IMR-90 (cell line): ENCODE results near the gene XPR1. TPM values are rescaled to one million over a fixed set of nuclear protein-coding genes. Genes with fewer than 3 reads are reported as not detected.

Source experiments
- ATAC-seq: fragments of 200-7000 bp; cut with Tn5 transposase; 2 replicates; pipeline ENCODE4 v1.9.1; 2020; ENCODE audit warnings: low read depth, mild to moderate bottlenecking, moderate library complexity
- BruUV-seq: library from RNA; stranded (reverse); fragments of 400-500 nt; replicated peaks from 2 replicates; lab custom pipeline; 2021; lab: Mats Ljungman, UMichigan
- CTCF ChIA-PET: fragments of 300-600 bp; formaldehyde crosslinking; extraction: SDS; loops from one replicate; lab custom pipeline; 2021; ENCODE audit warnings: antibody characterized with exemption; lab: Yijun Ruan, JAX
- POLR2A ChIA-PET: fragments of 300-600 bp; sonication (Branson Sonifier 250); formaldehyde crosslinking; loops from one replicate; lab custom pipeline; 2022; ENCODE audit warnings: antibody characterized with exemption; ENCODE audit not compliant: unreplicated experiment; lab: Charles Lee
- DNase-seq: peaks from one replicate; pipeline ENCODE4 v3.0.0; 2013
- H2AFZ ChIP-seq: replicated peaks from 2 replicates; pipeline ENCODE3; 2013; ENCODE audit warnings: low read length, mild to moderate bottlenecking; ENCODE audit not compliant: poor library complexity
- H2AK5ac ChIP-seq: 2 replicates; pipeline ENCODE4 v1.6.1; 2013; ENCODE audit warnings: low read depth, low read length, inconsistent platforms
- H2AK9ac ChIP-seq: replicated peaks from 2 replicates; pipeline ENCODE3; 2013; ENCODE audit warnings: mild to moderate bottlenecking, low read depth, low read length, moderate library complexity; ENCODE audit not compliant: poor library complexity
- H2BK120ac ChIP-seq: 2 replicates; pipeline ENCODE4 v1.6.1; 2013; ENCODE audit warnings: low read depth, low read length, inconsistent platforms
- H2BK15ac ChIP-seq: 3 replicates; pipeline ENCODE4 v1.6.1; 2013; ENCODE audit warnings: low read depth, low read length, inconsistent platforms
- H2BK20ac ChIP-seq: 2 replicates; pipeline ENCODE4 v1.6.1; 2013; ENCODE audit warnings: low read depth, mild to moderate bottlenecking, inconsistent platforms, low read length, moderate library complexity
- H2BK5ac ChIP-seq: 2 replicates; pipeline ENCODE4 v1.6.1; 2013; ENCODE audit warnings: mild to moderate bottlenecking, low read depth, low read length, inconsistent platforms; ENCODE audit not compliant: poor library complexity, severe bottlenecking
- H3K14ac ChIP-seq: replicated peaks from 2 replicates; pipeline ENCODE4 v1.6.1; 2013; ENCODE audit warnings: low read depth, low read length, inconsistent platforms
- H3K18ac ChIP-seq: 2 replicates; pipeline ENCODE4 v1.6.1; 2013; ENCODE audit warnings: low read depth, low read length, control low read depth
- H3K23ac ChIP-seq: 2 replicates; pipeline ENCODE4 v1.6.1; 2013; ENCODE audit warnings: low read depth, low read length, inconsistent platforms
- H3K27ac ChIP-seq: 2 replicates; pipeline ENCODE4 v1.5.1; 2013; ENCODE audit warnings: mild to moderate bottlenecking, control low read depth, low read length; ENCODE audit not compliant: insufficient read depth
- H3K27me3 ChIP-seq: 2 replicates; pipeline ENCODE4 v1.6.1; 2013; ENCODE audit warnings: low read length; ENCODE audit not compliant: control insufficient read depth, insufficient read depth
- H3K36me3 ChIP-seq: 2 replicates; pipeline ENCODE4 v1.6.1; 2013; ENCODE audit warnings: low read length, mixed read lengths; ENCODE audit not compliant: control insufficient read depth, insufficient read depth
- H3K4ac ChIP-seq: 2 replicates; pipeline ENCODE4 v1.6.1; 2013; ENCODE audit warnings: low read depth, low read length, inconsistent platforms
- H3K4me1 ChIP-seq: 2 replicates; pipeline ENCODE4 v1.6.1; 2013; ENCODE audit warnings: low read length, mixed read lengths; ENCODE audit not compliant: control insufficient read depth, insufficient read depth
- H3K4me2 ChIP-seq: 2 replicates; pipeline ENCODE4 v1.6.1; 2013; ENCODE audit warnings: low read depth, mild to moderate bottlenecking, control low read depth, low read length, moderate library complexity
- H3K4me3 ChIP-seq: 2 replicates; pipeline ENCODE4 v1.5.1; 2013; ENCODE audit warnings: low read depth, mild to moderate bottlenecking, control low read depth, low read length, moderate library complexity; ENCODE audit not compliant: insufficient read depth
- H3K56ac ChIP-seq: 2 replicates; pipeline ENCODE4 v1.6.1; 2013; ENCODE audit warnings: low read length, inconsistent platforms; ENCODE audit not compliant: insufficient read depth; ENCODE audit errors: extremely low read depth
- H3K79me1 ChIP-seq, 2 experiments: 2 replicates each; pipeline ENCODE4 v1.6.1; 2013; ENCODE audit warnings: low read length in 2 of 2, inconsistent platforms in 1 of 2, low read depth in 1 of 2
- H3K9ac ChIP-seq: 2 replicates; pipeline ENCODE4 v1.6.1; 2013; ENCODE audit warnings: low read depth, low read length, control low read depth
- H3K9me1 ChIP-seq: 2 replicates; pipeline ENCODE4 v1.6.1; 2013; ENCODE audit warnings: low read length, inconsistent platforms; ENCODE audit not compliant: insufficient read depth
- H3K9me3 ChIP-seq: 2 replicates; pipeline ENCODE4 v1.6.1; 2013; ENCODE audit warnings: low read length; ENCODE audit not compliant: control insufficient read depth, insufficient read depth
- H4K20me1 ChIP-seq: 2 replicates; pipeline ENCODE4 v1.6.1; 2013; ENCODE audit warnings: low read length, inconsistent platforms; ENCODE audit not compliant: insufficient read depth
- H4K5ac ChIP-seq: 2 replicates; pipeline ENCODE4 v1.6.1; 2013; ENCODE audit warnings: mild to moderate bottlenecking, low read depth, low read length, control low read depth
- H4K8ac ChIP-seq, 2 experiments: 2 replicates each; pipeline ENCODE4 v1.6.1; 2013; ENCODE audit warnings: low read depth in 2 of 2, low read length in 2 of 2, control low read depth in 1 of 2, inconsistent platforms in 1 of 2
- H4K91ac ChIP-seq: 2 replicates; pipeline ENCODE4 v1.6.1; 2013; ENCODE audit warnings: low read depth, low read length, inconsistent platforms; ENCODE audit not compliant: insufficient read depth
- CTCF ChIP-seq: conservative IDR thresholded peaks from 2 replicates; pipeline ENCODE4 v1.5.1; 2012; ENCODE audit warnings: mild to moderate bottlenecking, low read depth, low read length, improper control_type of control experiment
- FOS ChIP-seq: fragments of 150-350 bp; IDR thresholded peaks from 2 replicates; pipeline ENCODE4 v1.6.1; 2016; ENCODE audit warnings: low read depth, low read length
- MAZ ChIP-seq: IDR thresholded peaks from 2 replicates; pipeline ENCODE4 v1.6.1; 2012; ENCODE audit warnings: low read depth, mild to moderate bottlenecking, low read length, improper control_type of control experiment, moderate library complexity, borderline replicate concordance
- RAD21 ChIP-seq: IDR thresholded peaks from 2 replicates; pipeline ENCODE4 v1.6.1; 2012; ENCODE audit warnings: low read length, improper control_type of control experiment
- SMC3 ChIP-seq: fragments of 150-350 bp; IDR thresholded peaks from 2 replicates; pipeline ENCODE4 v1.6.1; 2016; ENCODE audit warnings: low read depth, mild to moderate bottlenecking, antibody characterized with exemption, low read length, moderate library complexity
- WGBS, 2 experiments: methylation state at CpG; one replicate each; pipeline versions ENCODE4 v1.1.5 to v1.1.7; 2013; ENCODE audit warnings: missing lambda C conversion rate in 2 of 2; ENCODE audit not compliant: insufficient read length in 1 of 2; ENCODE audit errors: extremely low coverage in 2 of 2; 5-methylcytosine and 5-hydroxymethylcytosine counted together
- dilution Hi-C: fragments of 300-500 bp; cut with HindIII; formaldehyde crosslinking; loops from one replicate; pipeline ENCODE4 v1.14.3; 2018; ENCODE audit warnings: low sequenced_read_pairs; ENCODE audit not compliant: unreplicated experiment
- in situ Hi-C: fragments of 300-500 bp; cut with MboI; formaldehyde crosslinking; loops from 3 replicates; pipeline ENCODE4 v1.14.3; 2019; ENCODE audit warnings: low sequenced_read_pairs, inconsistent platforms, mixed read lengths
- intact Hi-C: fragments of 100-400 bp; cut with micrococcal nuclease; formaldehyde crosslinking; loops from 2 replicates; pipeline ENCODE4 v1.10.0; 2022
- polyA plus RNA-seq, 3 experiments: library from polyadenylated mRNA; depleted of rRNA; stranded (reverse); fragments of >200 nt; gene quantifications; 2 replicates each; pipeline ENCODE4 v1.2.3, GENCODE V29; 2012; ENCODE audit warnings: low replicate concordance in 1 of 3
- total RNA-seq: library from RNA; depleted of rRNA; stranded (reverse); fragments of >200 nt; gene quantifications from 2 replicates; pipeline ENCODE4 v1.2.3, GENCODE V29; 2012

Gene XPR1
- total and polyA plus RNA-seq, 2 of the 4 experiments (the other 2 are of a cell fraction), result 11.8 to 25.1 TPM

- Histone ChIP-seq H4K8ac (no peak overlapping the region), H3K36me3 (no peaks in the 10 kb centered on the region), H4K5ac (no peak overlapping the region), H3K9ac (no peak overlapping the region), H3K18ac (no peak overlapping the region; the same call in 1 of the 2 replicates), H2AFZ (no peak overlapping the region), H3K4me1 (peaks cover 2% of the 10 kb centered on the region; the same call in 1 of the 2 replicates), H2BK120ac (no peak overlapping the region), H3K4me2 (no peak overlapping the region), H2AK5ac (no peak overlapping the region; the same call in 1 of the 2 replicates), H3K9me3 (no peaks in the 10 kb centered on the region), H3K27me3 (no peaks in the 10 kb centered on the region), H3K56ac (no peak overlapping the region), H3K9me1 (no peaks in the 10 kb centered on the region), H2BK15ac (no peak overlapping the region), H4K91ac (no peak overlapping the region), H3K23ac (no peak overlapping the region), H2AK9ac (no peak overlapping the region), H3K27ac (no peak overlapping the region), H2BK20ac (no peak overlapping the region), H3K4me3 (no peak overlapping the region), H4K20me1 (no peaks in the 10 kb centered on the region), H3K79me1 (no peaks in the 10 kb centered on the region), H3K14ac (no peak overlapping the region), H3K4ac (no peak overlapping the region), H2BK5ac (no peak overlapping the region)
- intact Hi-C loops (no loop called here), in situ Hi-C loops (loop anchor here (10.0 kb wide), 1 partner anchor 231 kb away; no protein-coding TSS in a partner anchor), dilution Hi-C loops (no loop called here)
- CTCF ChIA-PET, result no interaction called here
- ATAC-seq, result peak; percentile 69; the same call in 1 of the 2 replicates
- WGBS, 2 experiments, result 100% methylated on average over 2 of the region's 3 CpGs; no CpG with 5 or more reads in 1 of the 2 experiments
- TF ChIP-seq CTCF (peak; percentile 51), SMC3 (peak; percentile 47), FOS (no peak), RAD21 (peak; percentile 53), MAZ (no peak)
- BruUV-seq, result no TSS peak
- peak; percentile 58 for DNase-seq
- POLR2A ChIA-PET, result no interaction called here
Observed at GRCh38 chr1:180623579-180624347, 8.1 kb upstream of the XPR1 start.
